Measurements from ENCODE around the gene PLPPR5.
"Not testable (repeated sequence)": the region's sequence is repeated elsewhere in the genome, so short reads cannot be mapped to it uniquely, and the experiment has no call there.

Gene PLPPR5

DNA sequence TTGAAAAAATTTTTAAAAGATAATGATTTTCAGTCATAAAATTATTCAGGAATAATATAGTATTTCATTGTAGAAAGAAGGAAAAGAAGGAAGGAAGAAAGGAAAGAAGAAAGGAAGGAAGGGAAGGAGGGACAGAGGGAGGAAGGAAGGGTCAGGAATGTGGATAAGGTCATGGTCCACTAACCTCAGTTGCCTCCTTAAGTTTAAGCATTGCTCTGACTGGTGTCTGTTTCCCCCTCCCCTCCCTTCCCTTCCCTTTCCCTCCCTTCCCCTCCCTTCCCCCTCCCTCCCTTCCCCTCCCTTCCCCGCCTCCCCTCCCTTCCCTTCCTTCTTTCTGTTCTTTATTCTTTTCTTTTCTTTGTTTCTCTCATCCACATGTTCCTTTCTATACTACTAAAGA, 95.7 kb downstream of the PLPPR5 start:
- no peak for DNase-seq

DNA sequence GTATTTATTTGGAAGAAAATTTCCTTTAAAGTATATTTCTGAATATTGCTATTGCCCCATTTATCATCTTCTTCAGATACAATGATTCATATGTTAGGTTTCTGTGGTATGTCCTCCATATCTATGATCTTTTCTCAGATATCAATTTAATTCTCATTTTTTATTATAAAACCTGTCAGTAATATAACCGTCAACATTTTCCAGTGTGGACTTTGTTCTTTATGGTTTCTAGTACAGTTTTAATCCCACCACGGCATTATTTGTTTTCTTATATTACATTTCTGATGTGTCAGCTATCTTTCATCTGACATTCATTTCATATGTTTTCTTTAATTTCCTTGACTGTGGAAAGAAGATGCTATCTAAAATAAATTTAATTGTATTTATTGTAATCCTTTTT, 97.9 kb downstream of the PLPPR5 start:
- no peak for DNase-seq

DNA sequence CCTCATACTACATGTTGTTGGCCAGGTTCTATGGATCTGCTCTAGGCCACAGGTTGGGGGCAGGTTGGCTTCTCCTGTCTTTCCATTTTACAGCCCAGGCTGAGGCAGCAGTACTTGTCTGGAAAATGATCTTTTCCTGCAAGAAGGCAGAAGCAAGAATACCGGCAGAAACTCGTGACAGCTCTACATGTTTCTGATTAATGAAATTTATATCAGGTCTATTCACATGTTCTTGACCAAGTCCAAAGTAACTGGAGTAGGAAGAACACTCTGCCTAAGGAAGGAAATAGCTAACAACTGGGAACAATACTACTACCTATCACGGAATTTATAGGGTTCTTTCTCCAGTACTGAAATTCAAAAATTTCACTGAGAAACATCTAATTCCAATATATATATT, 98.3 kb downstream of the PLPPR5 start:
- DNase-seq: no peak

DNA sequence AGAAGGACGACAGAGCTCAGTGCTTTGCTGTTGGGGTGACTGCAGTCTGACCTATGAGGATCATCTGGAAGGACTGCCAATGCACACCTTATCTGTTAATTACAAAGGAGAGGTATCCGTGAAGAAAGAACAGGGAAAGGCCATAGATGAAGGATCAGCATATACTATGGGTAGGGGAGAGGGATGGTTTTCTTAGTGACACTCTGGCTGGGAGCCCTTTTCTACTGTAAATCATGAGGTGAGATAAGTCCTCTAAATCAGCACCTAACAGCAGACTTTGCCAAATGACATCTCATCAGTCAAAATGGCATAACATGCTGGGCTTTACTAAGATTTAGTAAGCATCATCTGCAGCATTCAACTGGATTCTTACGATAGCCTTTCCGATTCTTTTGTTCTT, 100.0 kb downstream of the PLPPR5 start:
- DNase-seq: no peak

DNA sequence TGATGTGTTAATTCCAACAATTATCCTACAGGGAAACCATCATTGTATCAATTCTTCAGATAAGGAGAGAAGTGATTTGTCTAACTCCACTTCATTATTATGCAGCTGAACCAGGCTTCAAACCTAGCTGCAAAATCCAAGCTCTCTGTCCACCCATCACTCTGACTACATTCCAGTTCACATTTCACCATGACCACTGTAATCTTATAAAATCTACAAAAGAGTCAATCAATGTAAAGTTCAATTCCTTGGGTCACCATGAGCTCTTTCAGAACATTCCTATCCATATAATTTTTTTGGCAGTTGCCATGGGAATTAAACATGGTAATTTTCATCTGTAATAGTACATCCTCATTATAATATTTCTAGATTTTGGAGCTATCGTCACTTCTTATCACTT, 100.9 kb downstream of the PLPPR5 start:
- DNase-seq: no peak

DNA sequence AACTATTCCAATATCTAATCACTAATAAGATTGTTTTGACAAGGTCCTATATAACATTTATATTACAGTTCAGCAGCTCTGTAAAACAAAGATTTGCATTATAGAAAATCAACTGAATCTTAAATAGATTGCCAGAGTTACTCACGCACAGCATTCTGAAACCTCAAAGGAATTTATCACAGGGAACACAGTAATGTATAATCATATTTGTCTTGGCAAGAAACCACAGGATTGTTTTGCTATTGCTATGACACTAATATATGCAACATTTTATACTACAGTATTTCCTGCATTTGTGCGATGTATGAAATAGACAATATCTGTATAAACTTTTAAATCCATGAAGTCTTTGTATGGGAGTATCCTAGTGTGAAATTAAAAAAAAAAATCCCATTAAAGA, 101.4 kb downstream of the PLPPR5 start:
- no peak for DNase-seq

DNA sequence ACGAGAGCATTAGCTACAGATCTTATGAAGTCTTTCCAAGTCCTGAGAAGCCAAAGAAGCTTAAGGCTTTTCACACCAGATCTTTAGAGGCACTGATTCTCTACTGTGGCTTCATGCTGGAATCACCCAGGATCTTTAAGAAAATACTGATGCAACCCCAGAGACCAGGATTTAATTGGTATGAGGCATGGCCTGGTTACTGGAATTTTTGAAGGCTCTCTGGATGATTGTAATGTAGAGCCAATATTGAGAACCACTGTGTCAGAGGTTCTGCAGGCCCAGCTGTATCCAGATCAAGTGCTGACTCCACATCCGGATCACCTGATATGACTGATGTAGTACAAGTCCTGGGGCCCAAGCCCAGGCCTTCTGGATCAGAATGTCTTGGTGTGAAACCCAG, 105.7 kb downstream of the PLPPR5 start:
- no peak for DNase-seq

DNA sequence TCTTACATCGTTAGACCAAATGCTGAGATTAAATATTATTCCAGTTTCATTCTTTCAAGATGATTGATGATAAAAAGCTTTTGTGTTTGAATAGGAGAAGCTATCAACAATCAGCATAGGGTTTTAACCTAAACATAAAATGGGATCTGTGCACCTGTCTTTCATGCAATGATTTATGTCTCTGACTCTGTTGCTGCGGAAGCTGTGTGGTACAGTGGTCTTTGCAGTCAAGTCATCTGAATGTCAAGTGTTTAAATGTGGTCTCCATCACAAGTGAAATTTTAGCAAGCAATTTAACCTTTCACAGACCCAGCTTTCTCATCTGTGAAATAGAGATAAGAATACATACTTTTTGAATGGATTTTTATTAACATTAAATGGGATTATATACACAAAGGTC, 107.2 kb downstream of the PLPPR5 start:
- no peak for DNase-seq

DNA sequence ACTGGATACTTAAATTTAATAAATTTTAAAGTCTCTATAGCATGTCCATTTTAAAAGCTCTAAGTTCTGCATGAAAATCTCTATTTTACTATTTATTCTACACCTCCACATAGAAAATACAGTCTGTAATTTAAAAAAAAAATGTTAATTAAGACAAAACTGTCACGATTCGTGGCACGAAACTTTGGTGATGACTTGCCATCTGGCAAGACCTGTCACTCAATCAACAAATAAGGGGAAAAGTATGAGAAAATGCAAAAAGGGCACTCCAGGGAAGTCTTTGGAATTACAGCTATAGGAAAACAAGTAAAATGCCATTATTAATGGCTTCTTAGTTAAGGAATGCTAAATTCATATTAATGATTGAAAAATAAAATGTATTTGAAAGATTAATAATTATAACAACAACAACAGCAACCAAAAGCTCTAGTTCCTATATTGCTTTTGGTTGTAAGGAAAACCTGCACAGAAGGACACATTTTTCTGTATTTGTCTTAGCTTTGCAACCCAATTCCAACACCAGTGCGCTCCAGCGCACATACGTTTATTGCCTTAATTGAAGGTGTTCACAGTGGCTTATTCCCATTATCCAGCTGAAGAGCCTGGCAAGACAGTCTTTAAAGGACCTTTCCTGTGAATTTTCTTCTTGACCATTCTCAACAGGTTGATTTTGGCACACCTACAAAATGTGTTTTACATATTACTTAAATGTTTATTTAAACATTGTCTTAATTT, 107.8 kb downstream of the PLPPR5 start:
- DNase-seq: no peak

DNA sequence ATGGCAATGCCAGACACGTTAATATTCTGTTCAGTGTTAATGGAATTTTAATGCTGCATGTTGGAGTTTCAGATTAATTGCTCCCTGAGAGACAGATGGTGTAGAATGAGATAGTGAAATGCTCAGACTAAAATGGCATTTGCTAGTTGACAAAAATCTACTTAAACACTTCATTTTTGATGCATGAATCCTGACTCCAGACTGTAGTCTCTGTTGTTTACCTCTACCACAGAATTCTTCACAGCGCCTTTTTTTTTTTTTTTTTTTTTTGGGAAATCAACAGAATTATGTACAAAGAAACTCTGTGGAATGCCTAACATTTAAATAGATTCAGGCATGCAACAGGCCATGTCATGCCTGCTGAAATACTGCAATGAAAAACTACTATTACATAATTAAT, 111.3 kb downstream of the PLPPR5 start:
- DNase-seq: no peak

DNA sequence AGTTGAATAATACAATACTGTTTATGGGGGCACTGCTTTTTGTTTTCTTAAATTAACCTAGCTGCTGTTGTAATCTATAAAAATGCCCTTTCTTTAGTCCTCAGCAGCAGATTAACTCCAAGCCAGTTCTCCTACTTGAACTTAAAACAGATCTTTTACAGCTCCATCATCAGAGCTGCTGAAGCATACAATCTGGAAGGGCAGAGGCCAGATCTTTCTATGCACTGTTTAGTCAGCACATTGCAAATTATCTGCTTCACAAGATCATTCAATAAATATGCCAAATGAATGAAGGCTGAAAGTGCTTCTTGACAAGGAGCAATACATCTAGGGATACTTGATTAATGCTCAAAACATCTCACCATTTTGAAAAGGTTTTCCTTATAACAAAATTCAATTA, 115.8 kb downstream of the PLPPR5 start:
- no peak for DNase-seq

DNA sequence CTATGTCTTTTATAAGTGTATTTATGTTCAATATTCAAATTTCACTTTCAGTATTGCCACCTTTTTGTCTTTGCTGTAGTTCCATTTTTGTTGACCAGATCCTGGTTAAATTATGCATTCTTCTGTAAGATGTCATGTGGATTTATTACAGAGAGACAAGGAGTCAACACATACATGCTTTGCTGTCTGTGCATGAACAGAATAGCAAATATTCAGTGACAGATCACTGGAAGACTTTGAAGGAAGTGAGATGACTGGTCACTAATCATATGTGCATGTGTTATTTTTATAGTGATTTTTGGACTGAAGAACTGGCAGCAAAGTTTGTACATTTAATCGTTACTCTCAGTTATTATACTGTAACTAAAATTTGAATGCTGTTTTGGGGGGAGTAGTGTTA, 117.2 kb downstream of the PLPPR5 start:
- DNase-seq: no peak

DNA sequence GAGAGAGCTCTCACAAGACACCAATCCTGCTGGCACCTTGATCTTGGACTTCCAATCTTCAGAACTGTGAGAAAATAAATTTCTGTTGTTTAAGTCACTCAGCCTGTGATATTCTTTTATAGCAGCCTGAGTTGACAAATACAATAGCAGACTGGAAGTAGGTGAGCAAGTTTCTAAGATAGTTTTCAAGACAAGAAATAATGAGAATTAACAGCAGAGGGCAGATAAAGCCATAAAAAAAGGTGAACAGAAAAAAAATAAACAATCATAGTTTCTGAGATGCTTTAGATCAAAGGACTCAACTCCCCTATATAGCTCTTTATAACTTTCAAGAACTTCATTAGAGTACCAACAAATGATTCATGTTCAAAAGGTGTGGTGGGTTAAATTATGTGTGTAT, 119.8 kb downstream of the PLPPR5 start:
- DNase-seq: no peak

DNA sequence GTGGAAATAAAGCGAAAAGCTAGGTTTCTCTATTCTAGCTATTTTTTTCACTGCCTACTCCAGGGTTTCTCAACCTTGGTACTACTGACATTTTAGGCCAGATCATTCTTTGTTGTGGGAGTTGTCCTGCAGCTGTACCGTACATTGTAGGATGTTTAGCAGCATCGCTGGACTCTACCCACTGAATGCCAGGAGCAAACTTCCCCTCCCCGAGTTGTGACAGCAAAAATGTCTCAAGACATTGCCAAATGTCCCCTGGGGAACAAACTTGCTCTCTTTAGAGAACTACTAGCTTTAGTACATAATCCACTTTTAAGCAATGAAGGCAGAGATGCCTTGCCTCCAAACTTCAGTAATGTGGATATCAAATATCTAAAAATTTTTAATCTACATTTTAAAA, 122.8 kb downstream of the PLPPR5 start:
- DNase-seq: no peak

DNA sequence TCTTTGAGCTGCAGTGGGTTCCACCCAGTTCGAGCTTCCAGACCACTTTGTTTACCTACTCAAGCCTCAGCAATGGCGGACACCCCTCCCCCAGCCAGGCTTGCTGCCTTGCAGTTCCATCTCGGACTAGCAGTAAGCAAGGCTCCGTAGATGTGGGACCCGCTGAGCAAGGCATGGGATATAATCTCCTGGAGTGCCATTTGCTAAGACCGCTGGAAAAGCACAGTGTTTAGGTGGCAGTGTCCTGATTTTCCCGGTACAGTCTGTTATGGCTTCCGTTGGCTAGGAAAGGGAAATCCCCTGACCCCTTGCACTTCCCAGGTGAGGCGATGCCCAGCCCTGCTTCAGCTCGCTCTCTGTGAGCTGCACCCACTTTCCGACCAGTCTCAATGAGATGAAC, 123.4 kb downstream of the PLPPR5 start:
- not testable (repeated sequence) for DNase-seq

DNA sequence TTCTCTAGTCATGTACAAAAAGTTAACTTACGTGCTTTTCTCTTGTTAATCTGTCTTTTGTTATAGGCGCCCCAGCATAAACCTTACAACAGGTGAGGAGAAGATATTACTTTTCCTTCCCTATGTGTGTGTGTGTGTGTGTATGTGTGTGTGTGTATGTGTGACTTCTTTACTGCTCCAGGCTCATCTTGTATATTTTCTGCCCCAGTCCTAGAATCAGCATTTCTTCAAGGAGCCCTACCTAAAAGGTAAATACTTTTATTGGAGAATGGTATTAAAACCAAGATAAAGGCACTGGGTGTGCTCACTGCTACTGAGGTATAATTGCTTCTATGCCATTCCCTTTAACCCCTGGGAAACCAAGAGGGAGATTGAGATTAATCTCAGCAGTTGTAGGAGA, 129.8 kb downstream of the PLPPR5 start:
- no peak for DNase-seq

DNA sequence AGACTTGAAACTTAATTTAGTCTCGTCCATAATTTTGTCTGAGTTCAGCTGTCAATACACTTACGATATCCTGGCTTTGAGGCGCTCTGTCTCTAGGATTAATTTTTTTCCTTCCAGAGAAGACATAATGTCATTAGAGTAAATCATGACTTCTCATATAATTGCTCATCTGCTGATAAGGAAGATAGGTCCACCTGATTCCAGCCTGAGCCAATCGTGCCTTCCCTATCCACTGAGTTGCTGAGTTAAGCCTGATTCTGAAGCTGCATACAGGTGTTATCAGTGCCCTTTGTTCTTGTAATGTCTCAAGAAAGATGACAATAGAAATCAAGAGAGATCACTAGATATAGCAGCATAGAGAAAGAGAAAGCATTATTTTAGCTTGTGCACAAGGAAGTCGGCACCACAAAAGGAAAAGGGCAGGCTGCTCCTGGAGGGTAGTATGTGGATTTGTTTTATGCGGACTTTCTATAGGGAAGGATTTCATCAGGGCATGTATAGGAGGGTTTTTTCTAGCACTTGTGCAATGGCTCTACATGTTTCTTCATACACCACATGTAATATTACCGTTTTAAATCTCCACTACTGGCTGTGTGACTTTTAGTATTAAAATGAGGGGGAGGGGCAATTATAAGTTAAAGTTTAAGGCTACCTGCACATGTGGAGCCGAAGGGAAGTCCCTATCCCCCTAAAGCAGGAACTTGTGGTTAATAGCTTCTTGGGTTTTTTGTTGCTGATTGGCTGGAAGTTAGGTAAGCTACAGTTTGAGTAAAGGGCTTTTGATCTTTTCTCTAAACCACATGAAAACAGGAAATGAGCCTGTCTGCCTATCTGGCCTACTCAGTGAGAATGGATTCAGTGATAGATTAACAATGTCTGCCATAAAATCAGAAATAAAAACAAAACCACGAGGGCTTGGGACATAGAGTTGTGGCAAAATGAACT, 133.4 kb downstream of the PLPPR5 start:
- no peak for DNase-seq

DNA sequence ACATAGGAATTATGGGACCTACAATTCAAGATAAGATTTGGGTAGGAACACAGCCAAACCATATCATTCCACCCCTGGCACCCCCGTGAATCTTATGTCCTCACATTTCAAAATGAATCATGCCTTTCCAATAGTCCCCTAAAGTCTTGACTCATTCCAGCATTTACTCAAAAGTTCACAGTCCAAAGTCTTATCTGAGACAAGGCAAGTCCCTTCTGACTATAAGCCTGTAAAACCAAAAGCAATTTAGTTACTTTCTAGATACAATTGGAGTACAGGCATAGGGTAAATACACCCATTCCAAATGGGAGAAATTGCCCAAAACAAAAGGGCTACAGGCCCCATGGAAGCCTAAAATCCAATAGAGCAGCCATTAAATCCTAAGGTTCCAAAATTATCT, 138.9 kb downstream of the PLPPR5 start:
- DNase-seq: no peak

DNA sequence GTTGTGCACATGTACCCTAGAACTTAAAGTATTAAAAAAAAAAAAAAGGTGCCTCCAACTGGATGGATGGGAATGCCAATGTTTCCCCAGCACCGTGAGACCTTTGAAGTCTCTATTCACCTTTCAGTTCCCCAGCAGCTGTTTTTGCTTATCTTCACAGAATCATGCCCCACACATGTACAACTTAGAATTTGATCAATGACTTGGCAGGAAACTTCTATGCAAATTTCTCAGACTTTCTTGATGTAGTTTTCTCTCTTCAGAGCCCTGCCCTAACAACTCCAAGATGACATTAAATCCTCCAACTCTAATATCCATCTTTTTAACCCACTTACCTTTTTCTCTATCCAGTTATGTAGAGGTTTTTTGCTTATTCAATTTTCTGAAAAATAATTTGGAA, 144.3 kb downstream of the PLPPR5 start:
- no peak for DNase-seq

DNA sequence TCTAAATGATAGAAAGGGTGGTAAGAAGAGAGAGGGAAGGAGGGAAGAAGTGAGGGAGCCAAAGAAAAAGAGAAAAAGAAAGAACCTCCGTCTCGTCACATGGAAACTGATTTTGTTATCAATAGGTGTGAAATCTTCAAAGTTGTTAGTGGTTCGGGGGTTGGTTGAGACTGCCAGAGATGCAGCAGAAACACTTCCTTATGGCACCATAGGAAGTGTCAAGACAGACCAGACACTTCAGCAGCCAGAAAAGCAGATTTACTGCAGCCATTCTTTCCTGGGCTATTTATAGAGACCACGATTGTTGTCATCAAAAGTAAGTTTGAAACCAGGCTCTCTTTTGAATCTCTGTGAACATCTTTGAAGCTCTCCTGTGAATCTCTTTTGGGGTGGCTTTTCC, 150.5 kb downstream of the PLPPR5 start:
- no peak for DNase-seq

DNA sequence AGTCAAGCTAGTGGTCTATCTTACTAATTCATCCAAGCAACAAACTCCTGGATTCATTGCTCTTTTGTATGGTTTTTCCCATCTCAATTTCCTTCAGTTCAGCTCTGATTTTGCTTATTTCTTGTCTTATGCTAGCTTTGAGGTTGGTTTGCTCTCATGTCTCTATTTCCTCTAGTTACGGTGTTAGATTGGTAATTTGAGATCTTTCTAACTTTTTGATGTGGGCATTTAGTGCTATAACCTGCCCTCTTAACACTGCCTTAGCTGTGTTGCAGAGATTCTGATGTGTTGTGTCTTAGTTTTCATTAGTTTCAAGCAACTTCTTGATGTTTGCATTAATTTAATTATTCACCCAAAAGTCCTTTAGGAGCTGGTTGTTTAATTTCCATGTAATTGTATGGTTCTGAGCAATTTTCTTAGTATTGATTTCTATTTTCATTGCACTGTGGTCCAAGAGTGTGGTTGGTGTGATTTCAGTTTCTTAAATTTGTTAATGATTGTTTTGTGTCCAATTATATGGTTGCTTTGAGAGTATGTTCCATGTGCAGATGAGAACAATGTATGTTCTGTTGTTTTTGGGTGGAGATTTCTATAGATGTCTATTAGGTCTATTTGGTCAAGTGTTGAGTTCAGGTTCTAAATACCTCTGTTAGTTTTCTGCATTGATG, 154.6 kb downstream of the PLPPR5 start:
- no peak for DNase-seq

DNA sequence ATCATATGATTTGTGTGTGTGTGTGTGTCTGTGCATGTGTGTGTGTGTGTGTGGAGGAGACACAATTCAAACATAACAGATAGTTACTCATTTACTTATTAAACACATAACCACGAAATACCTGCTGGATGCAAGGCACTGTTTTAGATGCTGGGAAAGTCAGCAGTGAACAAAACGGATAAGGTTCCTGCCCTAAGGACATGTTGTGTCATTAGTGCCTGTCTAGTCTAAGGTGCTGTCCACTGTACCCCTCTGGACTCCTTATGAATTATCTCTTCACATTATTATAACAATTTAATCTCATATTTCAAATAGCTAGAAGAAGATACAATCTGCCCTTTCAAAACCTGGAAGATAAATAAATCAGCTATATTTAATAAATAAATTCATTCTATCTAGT, 162.4 kb downstream of the PLPPR5 start:
- DNase-seq: no peak
